HL-60 (cell line): Measurements from ENCODE around the gene GAL3ST1.

Experiments
- CTCF ChIP-seq: IDR thresholded peaks from one replicate; pipeline ENCODE4 v1.5.1; 2011; ENCODE audit warnings: low read length, control low read depth, inconsistent platforms; ENCODE audit not compliant: insufficient read depth
- GABPA ChIP-seq: IDR thresholded peaks from 2 replicates; pipeline ENCODE4 v1.6.1; 2012; ENCODE audit warnings: low read depth
- POLR2AphosphoS5 ChIP-seq: IDR thresholded peaks from 2 replicates; pipeline ENCODE4 v1.6.1; 2012; ENCODE audit warnings: low read depth
- REST ChIP-seq: IDR thresholded peaks from 2 replicates; pipeline ENCODE4 v1.6.1; 2012; ENCODE audit warnings: low read depth; ENCODE audit not compliant: insufficient replicate concordance

- TF ChIP-seq CTCF: no peak
- TF ChIP-seq GABPA: no peak
- no peak for TF ChIP-seq REST
- no peak for TF ChIP-seq POLR2AphosphoS5
These were observed 36.7 kb upstream of the GAL3ST1 start for GRCh38 chr22:30611197-30611596.
